ENCODE measurements around the gene PCDH15. TPM values are rescaled to one million over a fixed set of nuclear protein-coding genes. Genes with fewer than 3 reads are reported as not detected.

PCDH15 gene
- total and polyA plus RNA-seq, 9 of the 15 experiments (the other 6 are each of a cell fraction or from before 2014, with no cell fraction given) = not detected

DNA sequence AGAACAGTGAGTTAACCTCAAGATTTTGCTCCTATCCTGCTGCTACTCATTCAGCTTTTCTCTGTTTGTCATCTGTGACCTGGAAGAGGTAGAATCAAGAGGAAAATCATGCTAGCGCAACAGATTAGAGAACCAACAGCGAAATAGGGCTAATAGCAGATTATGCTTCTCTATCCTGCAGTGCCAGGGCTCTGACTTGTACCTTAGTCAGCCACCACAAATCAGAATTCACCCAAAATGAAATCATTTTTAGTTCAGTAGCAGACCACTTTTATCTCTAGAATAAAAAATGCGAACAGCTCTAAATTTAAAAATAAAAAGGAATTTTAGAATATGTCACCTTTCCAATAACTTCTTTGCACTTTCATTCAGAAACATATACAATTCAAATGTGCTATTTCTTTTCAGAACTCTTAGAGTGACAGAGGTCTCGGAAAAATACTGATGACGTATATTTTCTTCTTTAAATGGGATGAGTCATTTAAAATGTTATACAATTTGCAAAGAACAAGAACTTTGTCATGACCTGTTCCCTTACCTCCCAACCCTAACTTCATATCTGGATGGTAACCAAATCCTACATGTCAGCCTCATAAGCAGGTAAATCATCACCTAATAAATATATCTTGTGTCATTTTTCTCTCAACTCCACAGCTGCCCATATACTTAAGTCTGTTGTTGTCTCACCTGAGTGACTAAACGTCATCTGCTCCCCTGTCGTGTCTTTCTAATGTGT lies 896.4 kb downstream of the PCDH15 start:
- WGBS (ENCODE audit: insufficient coverage, low coverage, missing lambda C conversion rate) = 2% methylated on average over 7 of the region's 7 CpGs
- TF ChIP-seq, protein P1, sequence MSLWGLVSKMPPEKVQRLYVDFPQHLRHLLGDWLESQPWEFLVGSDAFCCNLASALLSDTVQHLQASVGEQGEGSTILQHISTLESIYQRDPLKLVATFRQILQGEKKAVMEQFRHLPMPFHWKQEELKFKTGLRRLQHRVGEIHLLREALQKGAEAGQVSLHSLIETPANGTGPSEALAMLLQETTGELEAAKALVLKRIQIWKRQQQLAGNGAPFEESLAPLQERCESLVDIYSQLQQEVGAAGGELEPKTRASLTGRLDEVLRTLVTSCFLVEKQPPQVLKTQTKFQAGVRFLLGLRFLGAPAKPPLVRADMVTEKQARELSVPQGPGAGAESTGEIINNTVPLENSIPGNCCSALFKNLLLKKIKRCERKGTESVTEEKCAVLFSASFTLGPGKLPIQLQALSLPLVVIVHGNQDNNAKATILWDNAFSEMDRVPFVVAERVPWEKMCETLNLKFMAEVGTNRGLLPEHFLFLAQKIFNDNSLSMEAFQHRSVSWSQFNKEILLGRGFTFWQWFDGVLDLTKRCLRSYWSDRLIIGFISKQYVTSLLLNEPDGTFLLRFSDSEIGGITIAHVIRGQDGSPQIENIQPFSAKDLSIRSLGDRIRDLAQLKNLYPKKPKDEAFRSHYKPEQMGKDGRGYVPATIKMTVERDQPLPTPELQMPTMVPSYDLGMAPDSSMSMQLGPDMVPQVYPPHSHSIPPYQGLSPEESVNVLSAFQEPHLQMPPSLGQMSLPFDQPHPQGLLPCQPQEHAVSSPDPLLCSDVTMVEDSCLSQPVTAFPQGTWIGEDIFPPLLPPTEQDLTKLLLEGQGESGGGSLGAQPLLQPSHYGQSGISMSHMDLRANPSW (CRISPR knock-in tag; IDR thresholded peaks at IDR 0.05) = no peak
- TF ChIP-seq BDP1 (IDR thresholded peaks at IDR 0.05; ENCODE audit: insufficient read depth, insufficient read length) (no peak), CBX5 (IDR thresholded peaks at IDR 0.05; ENCODE audit: borderline replicate concordance, low read depth) (no peak), CREB3 (tag; conservative IDR thresholded peaks at IDR 0.05; ENCODE audit: low read depth) (no peak), ZNF224 (CRISPR knock-in tag; IDR thresholded peaks at IDR 0.05) (no peak)
- H3K4me2 ChIP-seq (ENCODE audit: insufficient read depth, low read length) = no peak overlapping the region
- H3K9me1 ChIP-seq (ENCODE audit: control insufficient read depth, insufficient read depth, low read length) = no peaks in the 10 kb centered on the region
- ChIA-PET POLR2A (no interaction called here), CTCF (ENCODE audit: low intra/inter-chr PET ratio) (no interaction called here)
- intact Hi-C loops (cut with micrococcal nuclease) (no loop called here), in situ Hi-C loops (cut with MboI) (no loop called here)
- BruUV-seq (replicated peaks) = no TSS peak
- H2AFZ ChIP-seq (ENCODE audit: low read depth, low read length) = no peak overlapping the region
- H3K36me3 ChIP-seq (ENCODE audit: control insufficient read depth, insufficient read depth, low read length) = no peaks in the 10 kb centered on the region
- no peaks in the 10 kb centered on the region for H3K27me3 ChIP-seq (ENCODE audit: control insufficient read depth in 2 of 2, insufficient read depth in 2 of 2, low read length in 2 of 2)
- no peaks in the 10 kb centered on the region for H3K79me2 ChIP-seq (ENCODE audit: control insufficient read depth, insufficient read depth, low read length)
- H3K4me3 ChIP-seq = no peak overlapping the region
- no peak overlapping the region for H3K9ac ChIP-seq (ENCODE audit: insufficient read depth in 1 of 2, low read depth in 2 of 2, low read length in 2 of 2)
- no peaks in the 10 kb centered on the region for H3K9me3 ChIP-seq (replicated peaks; ENCODE audit: control insufficient read depth, insufficient read depth, low read depth, low read length)
- no peak for DNase-seq (ENCODE audit: extremely low read depth in 1 of 4, low spot score in 3 of 4)
- no peaks in the 10 kb centered on the region for H3K4me1 ChIP-seq (replicated peaks in 1 of 2; ENCODE audit: control insufficient read depth in 2 of 2, insufficient read depth in 2 of 2, low read length in 2 of 2)
- no peaks in the 10 kb centered on the region for H4K20me1 ChIP-seq (replicated peaks; ENCODE audit: control insufficient read depth, insufficient read depth, low read length)
- no peak for ATAC-seq
- no peak overlapping the region for H3K27ac ChIP-seq (ENCODE audit: extremely low read depth, low read depth, low read length)
- FAIRE-seq = no peak

Data from K562 (cell line).